B cell (primary cell): ENCODE data around the gene NTN1. TPM values are rescaled to one million over a fixed set of nuclear protein-coding genes. Genes with fewer than 3 reads are reported as not detected.

Experiments used
- ATAC-seq: fragments of 200-7000 bp; cut with Tn5 transposase; one replicate; pipeline ENCODE4 v1.10.0; 2021; ENCODE audit warnings: low read depth, mild to moderate bottlenecking, moderate number of reproducible peaks, moderate library complexity
- CTCF ChIA-PET: fragments of 350-600 bp; sonication (Branson Sonifier 250); formaldehyde crosslinking; loops from one replicate; lab custom pipeline; 2021; ENCODE audit warnings: antibody characterized with exemption, inconsistent platforms; lab: Charles Lee
- POLR2A ChIA-PET: fragments of 350-600 bp; sonication (Branson Sonifier 250); formaldehyde crosslinking; loops from one replicate; lab custom pipeline; 2021; ENCODE audit warnings: antibody characterized with exemption; lab: Charles Lee
- DNase-seq: peaks from one replicate; pipeline ENCODE4 v3.0.0; 2013
- H2AFZ ChIP-seq: 2 replicates; pipeline ENCODE4 v1.6.1; 2012; ENCODE audit warnings: mild to moderate bottlenecking, low read depth, low read length; ENCODE audit not compliant: insufficient read depth, poor library complexity, severe bottlenecking
- H3K27ac ChIP-seq, 2 donors: 1 replicate in 1 of 2; 2 replicates in 1 of 2; pipeline ENCODE4 v1.5.1; 2012 to 2013; ENCODE audit warnings: low read length in 2 of 2, mild to moderate bottlenecking in 2 of 2, moderate library complexity in 1 of 2
- H3K27me3 ChIP-seq, 4 experiments: fragments of 200-600 bp in 1 of 4; sonication (generic) in 1 of 4; replicated peaks in 1 of 4; 1 replicate in 2 of 4; 2 replicates in 2 of 4; pipeline versions ENCODE4 v1.6.1 to v1.7.0; 2013 to 2016; ENCODE audit warnings: low read length in 3 of 4, mild to moderate bottlenecking in 2 of 4, mixed read lengths in 1 of 4, moderate library complexity in 1 of 4; ENCODE audit not compliant: insufficient read depth in 4 of 4, control insufficient read depth in 3 of 4; ENCODE audit errors: control extremely low read depth in 1 of 4
- H3K36me3 ChIP-seq, 2 experiments: replicated peaks in 1 of 2; 1 replicate in 1 of 2; 2 replicates in 1 of 2; pipeline versions ENCODE4 v1.6.1 to v1.7.1; 2013; ENCODE audit warnings: low read length in 1 of 2; ENCODE audit not compliant: insufficient read depth in 2 of 2, control insufficient read depth in 1 of 2; ENCODE audit errors: control extremely low read depth in 1 of 2, extremely low read depth in 1 of 2
- H3K4me1 ChIP-seq, 2 donors: fragments of 200-600 bp in 1 of 2; sonication (generic) in 1 of 2; 1 replicate in 1 of 2; 2 replicates in 1 of 2; pipeline versions ENCODE4 v1.5.1 to v1.6.1; 2013 to 2017; ENCODE audit warnings: low read length in 2 of 2; ENCODE audit not compliant: control insufficient read depth in 2 of 2, insufficient read depth in 2 of 2
- H3K4me2 ChIP-seq: replicated peaks from 2 replicates; pipeline ENCODE3; 2012; ENCODE audit warnings: mild to moderate bottlenecking, low read depth, low read length; ENCODE audit not compliant: poor library complexity, severe bottlenecking
- H3K4me3 ChIP-seq, 5 experiments: fragments of 200-600 bp in 1 of 5; sonication (generic) in 1 of 5; 1 replicate in 3 of 5; 2 replicates in 2 of 5; pipeline versions ENCODE4 v1.5.1 to v1.7.0; 2011 to 2016; ENCODE audit warnings: low read length in 4 of 5, mild to moderate bottlenecking in 4 of 5, low read depth in 2 of 5, control low read depth in 1 of 5, moderate library complexity in 1 of 5; ENCODE audit not compliant: insufficient read depth in 1 of 5; ENCODE audit errors: control extremely low read depth in 1 of 5, extremely low read depth in 1 of 5
- H3K79me2 ChIP-seq: fragments of 200-600 bp; sonication (generic); one replicate; pipeline ENCODE4 v1.6.0; 2016; ENCODE audit warnings: low read length; ENCODE audit not compliant: control insufficient read depth, insufficient read depth
- H3K9ac ChIP-seq: fragments of 200-600 bp; sonication (generic); 2 replicates; pipeline ENCODE4 v1.6.1; 2017; ENCODE audit warnings: mild to moderate bottlenecking, low read length, moderate library complexity
- H3K9me3 ChIP-seq, 3 donors: one replicate each; pipeline versions ENCODE4 v1.6.1 to v1.7.1; 2013; ENCODE audit warnings: low read length in 2 of 3; ENCODE audit not compliant: control insufficient read depth in 2 of 3, insufficient read depth in 1 of 3; ENCODE audit errors: control extremely low read depth in 1 of 3
- H4K20me1 ChIP-seq: 2 replicates; pipeline ENCODE4 v1.6.0; 2012; ENCODE audit warnings: mild to moderate bottlenecking, low read length; ENCODE audit not compliant: insufficient read depth, control insufficient read depth, poor library complexity, severe bottlenecking
- H3K27ac Mint-ChIP-seq: one replicate; pipeline ENCODE4 v1.8.0; 2021; ENCODE audit warnings: mixed read lengths
- H3K27me3 Mint-ChIP-seq: one replicate; pipeline ENCODE4 v1.8.0; 2021; ENCODE audit warnings: mixed read lengths
- H3K4me1 Mint-ChIP-seq: one replicate; pipeline ENCODE4 v1.8.0; 2021; ENCODE audit warnings: mixed read lengths
- H3K4me3 Mint-ChIP-seq: one replicate; pipeline ENCODE4 v1.8.0; 2021; ENCODE audit warnings: mixed read lengths
- H3K9me3 Mint-ChIP-seq: one replicate; pipeline ENCODE4 v1.8.0; 2022; ENCODE audit warnings: mixed read lengths; ENCODE audit not compliant: insufficient read depth
- EZH2 ChIP-seq: IDR thresholded peaks from 2 replicates; pipeline ENCODE4 v1.6.1; 2012; ENCODE audit warnings: borderline replicate concordance, low read depth, mild to moderate bottlenecking, moderate library complexity, low read length; ENCODE audit not compliant: insufficient read depth, poor library complexity, severe bottlenecking
- WGBS: methylation state at CpG from one replicate; pipeline ENCODE4 v1.1.5; 2013; ENCODE audit warnings: missing lambda C conversion rate; ENCODE audit not compliant: insufficient coverage; 5-methylcytosine and 5-hydroxymethylcytosine counted together
- intact Hi-C: fragments of 100-400 bp; cut with micrococcal nuclease; formaldehyde crosslinking; loops from one replicate; pipeline ENCODE4 v1.10.0; 2022
- polyA plus RNA-seq: library from polyadenylated mRNA; depleted of rRNA; stranded (reverse); fragments of >200 nt; gene quantifications from 2 replicates; pipeline ENCODE4 v1.2.3, GENCODE V29; 2012
- total RNA-seq, 2 donors: library from RNA; stranded (reverse); fragments of 120-200 nt in 1 of 2; gene quantifications; 1 replicate in 1 of 2; 2 replicates in 1 of 2; pipeline versions ENCODE4 v1.2.3 to v1.2.4, GENCODE V29; 2013 to 2022
- TF ChIP-seq, protein P1 (sequence below): fragments of 200-600 bp; IDR thresholded peaks from one replicate; pipeline ENCODE4 v1.8.0; 2022; ENCODE audit warnings: antibody characterized with exemption, mild to moderate bottlenecking

The NTN1 gene
- total and polyA plus RNA-seq, 2 donors (not counting 1 experiment from before 2014, with no cell fraction given), result 0.10 to 0.25 TPM

DNA sequence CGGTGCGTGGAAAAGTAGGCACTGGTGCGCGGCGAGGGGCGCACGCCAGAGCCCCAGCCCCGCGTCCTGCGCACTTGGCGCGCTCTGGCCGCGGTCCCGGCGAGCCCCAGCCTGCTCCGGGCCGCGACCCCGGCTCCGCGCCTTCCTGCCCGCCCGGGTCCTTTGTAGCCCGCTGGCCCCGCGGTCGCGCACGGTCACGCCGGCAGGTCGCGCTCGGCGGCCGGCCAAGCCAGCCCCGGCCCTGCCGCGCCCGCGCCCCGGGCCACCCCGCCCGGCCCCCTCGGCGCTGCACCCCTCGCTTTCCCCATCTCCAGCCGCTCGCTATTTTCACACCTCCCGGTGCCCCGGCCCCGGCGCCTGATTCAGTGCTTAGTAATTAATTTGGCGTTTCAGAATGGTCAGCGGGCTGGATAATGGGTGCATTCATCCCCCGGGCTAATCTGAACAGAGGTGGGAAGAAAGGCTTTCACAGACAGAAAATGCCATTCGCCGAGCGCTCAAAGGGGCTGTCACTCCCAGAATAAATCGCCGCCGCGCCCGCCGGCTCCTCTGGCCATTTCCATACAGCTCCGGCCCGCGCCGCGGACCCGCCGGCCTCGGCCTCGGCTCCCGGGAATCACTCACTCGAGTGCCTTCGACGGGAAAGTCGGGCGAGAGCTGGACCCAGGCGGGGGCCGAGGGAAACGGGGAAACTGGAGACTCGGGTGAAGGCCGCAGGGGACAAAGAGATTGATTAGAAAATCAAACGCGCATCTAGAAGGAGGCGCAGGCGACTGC is 17.8 kb upstream of the NTN1 start:
- POLR2A ChIA-PET, result interaction anchor here (1.3 kb wide), 1 partner anchor 17 kb away, joined by 3 read pairs; no protein-coding TSS in a partner anchor
- Histone ChIP-seq H4K20me1 (no peaks in the 10 kb centered on the region), H3K36me3 (no peaks in the 10 kb centered on the region), H3K4me1 (peaks cover 32 to 34% of the 10 kb centered on the region in 2 donors), H3K27ac (no peak overlapping the region), H3K9ac (peak overlapping the region; percentile 53), H3K4me2 (peak overlapping the region; percentile 93), H2AFZ (peak overlapping the region; percentile 68), H3K27me3 (peaks cover 0 to 55% (median 29%) of the 10 kb centered on the region in 4 experiments), H3K4me3 (peak overlapping the region in 4 of 5 experiments; percentile 11 to 47 (median 40)), H3K79me2 (no peaks in the 10 kb centered on the region), H3K9me3 (peaks cover 0 to 26% (median 0%) of the 10 kb centered on the region in 3 donors)
- H3K27me3 Mint-ChIP-seq, result peaks cover 50% of the 10 kb centered on the region
- ATAC-seq (no peak), DNase-seq (peak; percentile 39)
- intact Hi-C loops, result loop anchor here (2.0 kb wide), 1 partner anchor 17 kb away; the partner anchor contains the start of gene NTN1
- TF ChIP-seq, protein P1, sequence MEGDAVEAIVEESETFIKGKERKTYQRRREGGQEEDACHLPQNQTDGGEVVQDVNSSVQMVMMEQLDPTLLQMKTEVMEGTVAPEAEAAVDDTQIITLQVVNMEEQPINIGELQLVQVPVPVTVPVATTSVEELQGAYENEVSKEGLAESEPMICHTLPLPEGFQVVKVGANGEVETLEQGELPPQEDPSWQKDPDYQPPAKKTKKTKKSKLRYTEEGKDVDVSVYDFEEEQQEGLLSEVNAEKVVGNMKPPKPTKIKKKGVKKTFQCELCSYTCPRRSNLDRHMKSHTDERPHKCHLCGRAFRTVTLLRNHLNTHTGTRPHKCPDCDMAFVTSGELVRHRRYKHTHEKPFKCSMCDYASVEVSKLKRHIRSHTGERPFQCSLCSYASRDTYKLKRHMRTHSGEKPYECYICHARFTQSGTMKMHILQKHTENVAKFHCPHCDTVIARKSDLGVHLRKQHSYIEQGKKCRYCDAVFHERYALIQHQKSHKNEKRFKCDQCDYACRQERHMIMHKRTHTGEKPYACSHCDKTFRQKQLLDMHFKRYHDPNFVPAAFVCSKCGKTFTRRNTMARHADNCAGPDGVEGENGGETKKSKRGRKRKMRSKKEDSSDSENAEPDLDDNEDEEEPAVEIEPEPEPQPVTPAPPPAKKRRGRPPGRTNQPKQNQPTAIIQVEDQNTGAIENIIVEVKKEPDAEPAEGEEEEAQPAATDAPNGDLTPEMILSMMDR, result no peak
- TF ChIP-seq EZH2, result peak; percentile 93
- no peaks in the 10 kb centered on the region for H3K9me3 Mint-ChIP-seq
- CTCF ChIA-PET, result interaction anchor here (0.7 to 2.7 kb wide), 6 partner anchors 15 to 1133 kb away, joined by 3 to 13 read pairs (median 4); partner anchors contain the start of gene PIK3R5
- 3% methylated on average over 82 of the region's 90 CpGs for WGBS
- H3K4me3 Mint-ChIP-seq, result peak overlapping the region; percentile 67
- H3K4me1 Mint-ChIP-seq, result peaks cover 29% of the 10 kb centered on the region
- H3K27ac Mint-ChIP-seq, result no peak overlapping the region
